VCaP (cell line): ENCODE data around the gene TNFRSF11A.
A peak's percentile ranks its signal among the peaks of the same experiment; 100 is the strongest.

Experiments used
- H3K27ac ChIP-seq: fragments of 450-650 bp; 2 replicates; pipeline ENCODE4 v1.5.1; 2017
- TF ChIP-seq, protein P1 (sequence below): fragments of 450-650 bp; conservative IDR thresholded peaks from 2 replicates; pipeline ENCODE4 v1.5.1; 2017; ENCODE audit warnings: mild to moderate bottlenecking, moderate library complexity

Gene TNFRSF11A

DNA sequence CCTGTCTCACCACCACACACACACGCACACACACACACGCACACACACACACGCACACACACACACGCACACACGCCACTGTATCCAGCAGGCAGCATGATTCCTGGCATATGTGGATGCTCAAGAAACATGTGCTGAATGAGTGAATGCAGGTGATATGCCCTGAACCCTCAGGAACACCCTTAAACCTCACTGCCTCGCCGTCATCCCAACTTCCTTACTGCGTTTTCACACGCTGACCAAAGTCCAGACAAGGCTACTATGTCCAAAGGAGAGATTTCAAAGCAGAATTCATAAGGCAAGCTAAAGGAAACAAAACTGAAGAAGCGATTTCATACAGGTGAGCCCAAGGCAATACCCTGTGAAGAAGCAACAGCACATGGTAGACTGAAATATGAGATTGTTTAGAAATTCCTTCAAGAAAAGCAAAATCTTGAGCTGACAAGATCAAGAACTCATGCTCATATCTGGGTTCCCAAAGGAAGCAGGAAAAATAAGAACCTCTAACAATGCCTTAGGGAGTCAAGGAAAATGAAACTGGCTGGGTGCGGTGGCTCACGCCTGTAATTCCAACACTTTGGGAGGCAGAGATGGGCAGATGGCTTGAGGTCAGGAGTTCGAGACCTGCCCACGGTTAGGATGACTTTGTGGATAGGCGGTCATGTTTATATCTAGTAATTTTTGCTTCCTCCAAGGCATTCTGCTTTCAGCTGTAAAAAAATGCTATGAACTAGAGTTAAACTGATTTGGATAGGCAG lies 69.1 kb downstream of the TNFRSF11A start:
- TF ChIP-seq, protein P1, sequence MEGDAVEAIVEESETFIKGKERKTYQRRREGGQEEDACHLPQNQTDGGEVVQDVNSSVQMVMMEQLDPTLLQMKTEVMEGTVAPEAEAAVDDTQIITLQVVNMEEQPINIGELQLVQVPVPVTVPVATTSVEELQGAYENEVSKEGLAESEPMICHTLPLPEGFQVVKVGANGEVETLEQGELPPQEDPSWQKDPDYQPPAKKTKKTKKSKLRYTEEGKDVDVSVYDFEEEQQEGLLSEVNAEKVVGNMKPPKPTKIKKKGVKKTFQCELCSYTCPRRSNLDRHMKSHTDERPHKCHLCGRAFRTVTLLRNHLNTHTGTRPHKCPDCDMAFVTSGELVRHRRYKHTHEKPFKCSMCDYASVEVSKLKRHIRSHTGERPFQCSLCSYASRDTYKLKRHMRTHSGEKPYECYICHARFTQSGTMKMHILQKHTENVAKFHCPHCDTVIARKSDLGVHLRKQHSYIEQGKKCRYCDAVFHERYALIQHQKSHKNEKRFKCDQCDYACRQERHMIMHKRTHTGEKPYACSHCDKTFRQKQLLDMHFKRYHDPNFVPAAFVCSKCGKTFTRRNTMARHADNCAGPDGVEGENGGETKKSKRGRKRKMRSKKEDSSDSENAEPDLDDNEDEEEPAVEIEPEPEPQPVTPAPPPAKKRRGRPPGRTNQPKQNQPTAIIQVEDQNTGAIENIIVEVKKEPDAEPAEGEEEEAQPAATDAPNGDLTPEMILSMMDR = no peak
- no peak overlapping the region for H3K27ac ChIP-seq

DNA sequence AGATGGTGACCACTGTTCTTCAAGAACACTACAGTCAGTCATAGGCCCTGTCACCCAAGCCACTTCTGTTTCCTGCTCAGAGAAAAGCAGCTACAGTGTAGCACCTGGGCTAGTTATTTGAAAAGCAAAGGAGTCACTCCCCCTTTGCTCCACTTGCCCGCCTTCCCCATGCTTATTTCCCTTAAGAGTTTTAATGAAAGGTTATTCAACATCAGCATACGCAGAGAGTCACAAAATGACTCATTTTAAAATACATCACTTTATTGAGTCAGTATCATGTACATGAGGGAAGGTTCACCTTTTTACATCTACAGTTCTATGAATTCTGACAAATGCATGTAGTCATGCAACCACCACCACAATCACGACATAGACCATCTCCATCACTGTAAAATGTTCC lies 71.3 kb downstream of the TNFRSF11A start:
- H3K27ac ChIP-seq = no peak overlapping the region
- TF ChIP-seq, protein P1 = no peak

DNA sequence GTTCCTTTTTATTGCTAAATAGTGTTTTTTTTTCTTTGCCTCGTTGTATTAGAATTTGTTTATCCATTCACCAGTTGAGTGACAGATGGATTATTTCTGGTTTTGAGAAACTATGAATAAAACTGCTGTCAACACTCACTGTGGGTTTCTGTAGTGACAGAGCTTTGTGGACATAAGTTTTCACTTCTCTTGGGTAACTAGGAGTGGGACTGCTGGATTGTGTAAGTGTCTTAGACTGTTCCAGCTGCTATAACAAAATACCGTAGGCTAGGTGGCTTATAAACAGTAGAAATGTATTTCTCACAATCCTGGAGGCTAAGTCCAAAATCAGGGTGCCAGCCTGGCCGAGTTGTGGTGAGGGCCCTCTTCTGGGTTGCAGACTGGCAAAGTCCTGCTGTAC lies 71.9 kb downstream of the TNFRSF11A start:
- TF ChIP-seq, protein P1 = no peak
- no peak overlapping the region for H3K27ac ChIP-seq

DNA sequence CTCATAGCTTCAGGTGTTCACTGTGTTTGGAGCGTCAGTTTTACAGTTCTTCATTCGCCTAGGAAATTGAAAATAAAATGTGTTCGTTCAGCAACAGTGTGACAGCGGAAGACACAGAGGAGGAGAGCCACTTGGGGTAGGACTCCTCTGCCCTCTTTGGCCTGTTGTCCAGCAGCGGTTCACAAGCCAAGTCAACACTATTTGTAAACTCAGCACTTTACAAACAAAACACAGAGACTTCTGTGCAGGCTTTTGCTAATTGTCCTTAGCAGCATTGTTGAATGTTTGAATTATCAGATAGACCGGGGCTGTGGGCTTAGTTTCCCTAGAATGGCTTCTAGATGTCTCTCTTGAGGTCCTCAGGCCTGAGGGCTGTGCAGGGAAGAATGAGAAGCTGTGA lies 73.2 kb downstream of the TNFRSF11A start:
- H3K27ac ChIP-seq = no peak overlapping the region
- TF ChIP-seq, protein P1 = no peak

DNA sequence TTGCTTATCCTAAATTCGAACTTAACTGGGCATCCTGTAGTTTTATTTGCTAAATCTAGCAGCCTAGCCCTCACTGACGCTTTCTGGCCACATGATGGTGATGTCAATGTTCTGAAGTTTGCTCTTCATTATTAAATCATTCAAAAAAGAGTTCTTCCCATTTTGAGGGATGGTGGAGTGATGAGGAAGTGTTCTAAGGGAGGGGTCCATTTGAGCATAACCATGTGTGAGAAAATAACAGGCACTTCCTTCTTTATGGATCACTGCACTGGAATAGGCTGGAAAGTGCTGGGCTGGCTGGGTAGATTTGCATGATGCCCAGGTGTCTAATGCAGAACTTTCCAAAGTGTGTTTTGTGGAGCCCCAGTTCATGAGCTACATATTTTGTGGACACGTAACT lies 74.2 kb downstream of the TNFRSF11A start:
- TF ChIP-seq, protein P1 = no peak

DNA sequence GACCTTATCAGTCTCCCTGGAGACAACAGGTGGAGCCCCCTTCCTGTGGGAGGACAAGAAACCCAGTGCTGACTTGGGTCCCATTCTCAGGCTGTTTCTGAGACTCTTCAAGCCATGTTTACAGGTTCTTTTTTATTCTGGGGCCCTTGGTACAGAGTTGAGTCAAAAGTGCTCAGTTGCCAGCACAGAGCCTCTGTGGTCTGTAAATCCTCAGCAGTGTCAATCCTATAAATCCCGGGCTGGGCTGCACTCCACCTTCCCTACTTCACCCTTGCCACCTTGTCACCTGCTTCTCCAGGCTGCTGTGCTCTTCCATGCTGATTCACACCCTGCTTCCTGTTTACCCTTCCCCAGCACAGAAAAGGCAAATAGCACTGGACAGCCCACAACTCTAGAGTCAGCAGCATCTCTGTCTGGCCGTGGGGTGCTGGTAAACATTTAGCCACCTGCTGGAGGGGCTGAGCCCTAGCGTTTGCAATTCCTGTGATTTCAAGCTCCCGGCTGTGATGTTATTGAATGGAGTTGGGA lies 74.7 kb downstream of the TNFRSF11A start:
- peak overlapping the region; percentile 45 for H3K27ac ChIP-seq
- TF ChIP-seq, protein P1 = peak; percentile 69

More for the DNA sequence above, 74.2 kb downstream of the TNFRSF11A start:
- peak overlapping the region; percentile 45 for H3K27ac ChIP-seq

DNA sequence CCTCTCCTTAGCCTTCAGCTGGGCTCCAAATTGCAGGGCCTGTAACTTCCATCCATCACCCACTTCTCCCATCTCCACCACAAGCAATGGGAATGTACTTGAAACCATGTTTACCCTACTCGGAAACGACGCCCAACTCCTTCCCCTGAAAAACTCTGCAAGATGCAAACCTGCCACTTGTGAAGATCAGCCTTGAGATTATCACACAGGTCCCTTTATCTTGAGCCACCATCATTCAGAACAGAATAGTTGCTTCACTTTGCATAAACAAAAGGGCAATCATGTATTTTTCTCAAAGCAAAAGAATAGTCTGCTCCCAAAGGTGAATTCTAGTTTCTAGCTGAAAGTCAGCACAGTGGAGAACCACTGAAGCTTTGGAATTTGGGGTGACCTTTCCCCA lies 75.8 kb downstream of the TNFRSF11A start:
- TF ChIP-seq, protein P1 = no peak
- no peak overlapping the region for H3K27ac ChIP-seq
